ENCODE results near the gene LRRC8B. TPM values are rescaled to one million over a fixed set of nuclear protein-coding genes. Genes with fewer than 3 reads are reported as not detected.

LRRC8B gene
- total RNA-seq, 1 donor from 2014 or later = 6.4 TPM

DNA sequence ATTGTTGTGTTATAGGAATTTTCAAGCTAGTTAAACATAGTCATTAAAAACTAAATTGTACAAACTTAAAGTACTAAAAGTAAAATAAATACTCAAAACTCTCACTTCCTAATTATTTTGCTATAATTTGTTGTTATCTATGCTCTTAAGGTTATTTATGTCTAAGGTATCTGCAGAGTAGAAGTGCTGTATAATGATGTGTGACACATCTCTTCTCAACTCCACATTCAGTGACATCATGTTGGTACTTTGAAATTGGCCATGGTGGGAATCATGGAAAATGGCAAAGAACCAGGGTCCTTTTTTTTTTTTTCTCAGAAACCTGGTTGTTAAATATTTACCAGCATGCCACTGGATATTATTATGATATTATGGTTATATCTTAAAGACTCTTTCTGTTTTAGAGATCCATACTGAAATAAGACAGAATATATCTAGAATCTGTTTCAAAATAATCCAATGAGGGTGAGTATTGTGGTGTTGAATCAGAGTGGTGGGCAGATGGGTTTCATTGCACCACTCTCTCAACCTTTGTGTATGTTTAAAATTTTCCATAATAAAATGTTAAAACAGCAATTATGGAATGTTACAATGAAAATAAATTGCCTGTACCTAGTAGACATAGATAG is 22.4 kb downstream of the LRRC8B start:
- Histone ChIP-seq H3K27ac (ENCODE audit: low read depth, low read length) (peak overlapping the region; percentile 40), H3K36me3 (ENCODE audit: insufficient read depth, low read length) (no peaks in the 10 kb centered on the region), H3K4me1 (ENCODE audit: insufficient read depth, low read length) (peaks cover 22% of the 10 kb centered on the region), H4K20me1 (ENCODE audit: insufficient read depth, low read length) (no peaks in the 10 kb centered on the region), H3K4me3 (ENCODE audit: insufficient read depth, low read depth, low read length) (no peak overlapping the region), H3K9ac (ENCODE audit: low read length) (no peak overlapping the region), H3K79me2 (ENCODE audit: insufficient read depth, low read length) (no peaks in the 10 kb centered on the region), H3K27me3 (ENCODE audit: insufficient read depth, low read length) (no peaks in the 10 kb centered on the region), H2AFZ (ENCODE audit: low read depth, low read length) (no peak overlapping the region), H3K4me2 (ENCODE audit: low read length) (peak overlapping the region; percentile 21), H3K9me3 (ENCODE audit: insufficient read depth, low read depth, low read length) (no peaks in the 10 kb centered on the region)
- H3K27me3 Mint-ChIP-seq (ENCODE audit: low read depth, unreplicated experiment) = no peaks in the 10 kb centered on the region
- H3K27ac Mint-ChIP-seq (ENCODE audit: unreplicated experiment) = no peak overlapping the region
- no peak for DNase-seq (ENCODE audit: low read depth)
- TF ChIP-seq EZH2 (IDR thresholded peaks at IDR 0.05; ENCODE audit: insufficient read depth, low read length) = no peak
- TF ChIP-seq, protein P1, sequence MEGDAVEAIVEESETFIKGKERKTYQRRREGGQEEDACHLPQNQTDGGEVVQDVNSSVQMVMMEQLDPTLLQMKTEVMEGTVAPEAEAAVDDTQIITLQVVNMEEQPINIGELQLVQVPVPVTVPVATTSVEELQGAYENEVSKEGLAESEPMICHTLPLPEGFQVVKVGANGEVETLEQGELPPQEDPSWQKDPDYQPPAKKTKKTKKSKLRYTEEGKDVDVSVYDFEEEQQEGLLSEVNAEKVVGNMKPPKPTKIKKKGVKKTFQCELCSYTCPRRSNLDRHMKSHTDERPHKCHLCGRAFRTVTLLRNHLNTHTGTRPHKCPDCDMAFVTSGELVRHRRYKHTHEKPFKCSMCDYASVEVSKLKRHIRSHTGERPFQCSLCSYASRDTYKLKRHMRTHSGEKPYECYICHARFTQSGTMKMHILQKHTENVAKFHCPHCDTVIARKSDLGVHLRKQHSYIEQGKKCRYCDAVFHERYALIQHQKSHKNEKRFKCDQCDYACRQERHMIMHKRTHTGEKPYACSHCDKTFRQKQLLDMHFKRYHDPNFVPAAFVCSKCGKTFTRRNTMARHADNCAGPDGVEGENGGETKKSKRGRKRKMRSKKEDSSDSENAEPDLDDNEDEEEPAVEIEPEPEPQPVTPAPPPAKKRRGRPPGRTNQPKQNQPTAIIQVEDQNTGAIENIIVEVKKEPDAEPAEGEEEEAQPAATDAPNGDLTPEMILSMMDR (IDR thresholded peaks at IDR 0.05; ENCODE audit: insufficient read depth, low read depth, low read length) = no peak
- no peaks in the 10 kb centered on the region for H3K36me3 Mint-ChIP-seq (ENCODE audit: low read depth, unreplicated experiment)
- peaks cover 31% of the 10 kb centered on the region for H3K4me1 Mint-ChIP-seq (ENCODE audit: low read depth, unreplicated experiment)
- no peak overlapping the region for H3K4me3 Mint-ChIP-seq (ENCODE audit: unreplicated experiment)
- no peak for FAIRE-seq
- no peaks in the 10 kb centered on the region for H3K9me3 Mint-ChIP-seq (ENCODE audit: unreplicated experiment)

DNA sequence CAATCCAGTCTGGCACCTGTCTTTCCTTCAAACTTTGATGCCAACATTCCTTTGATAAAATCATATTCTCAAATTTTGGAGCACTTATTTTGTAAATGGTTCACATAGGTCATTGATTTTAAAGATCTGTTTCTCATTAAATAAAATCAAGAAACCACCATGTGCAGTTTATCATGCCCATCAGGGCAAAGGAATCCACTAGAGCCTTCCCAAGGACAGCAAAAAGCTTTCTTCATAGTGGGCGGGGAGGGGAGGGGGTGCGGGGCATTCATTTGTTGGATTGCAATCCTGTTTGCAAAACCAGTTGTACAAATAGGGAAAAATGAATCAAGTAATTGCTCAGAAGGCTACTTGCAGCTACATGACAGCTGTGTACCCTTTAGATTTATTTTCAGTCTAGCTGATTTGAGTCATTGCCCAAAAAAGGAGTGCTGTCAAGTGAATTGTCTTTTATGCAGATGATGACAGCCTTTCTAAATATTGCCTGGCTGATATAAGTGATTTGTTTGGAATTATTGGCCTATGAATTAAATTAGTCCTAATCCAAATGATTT is 23.0 kb downstream of the LRRC8B start:
- H3K27me3 ChIP-seq (ENCODE audit: insufficient read depth, low read length) = no peaks in the 10 kb centered on the region
- peak overlapping the region; percentile 21 for H3K4me2 ChIP-seq (ENCODE audit: low read length)
- FAIRE-seq (no peak), DNase-seq (ENCODE audit: low read depth) (peak; percentile 71)
- no peaks in the 10 kb centered on the region for H4K20me1 ChIP-seq (ENCODE audit: insufficient read depth, low read length)
- H3K4me1 ChIP-seq (ENCODE audit: insufficient read depth, low read length) = peaks cover 22% of the 10 kb centered on the region
- Mint-ChIP-seq H3K4me1 (ENCODE audit: low read depth, unreplicated experiment) (peaks cover 31% of the 10 kb centered on the region), H3K36me3 (ENCODE audit: low read depth, unreplicated experiment) (no peaks in the 10 kb centered on the region), H3K4me3 (ENCODE audit: unreplicated experiment) (no peak overlapping the region), H3K27me3 (ENCODE audit: low read depth, unreplicated experiment) (no peaks in the 10 kb centered on the region), H3K9me3 (ENCODE audit: unreplicated experiment) (no peaks in the 10 kb centered on the region), H3K27ac (ENCODE audit: unreplicated experiment) (no peak overlapping the region)
- H3K79me2 ChIP-seq (ENCODE audit: insufficient read depth, low read length) = no peaks in the 10 kb centered on the region
- TF ChIP-seq, protein P1 (IDR thresholded peaks at IDR 0.05; ENCODE audit: insufficient read depth, low read depth, low read length) = no peak
- TF ChIP-seq EZH2 (IDR thresholded peaks at IDR 0.05; ENCODE audit: insufficient read depth, low read length) = no peak
- H2AFZ ChIP-seq (ENCODE audit: low read depth, low read length) = no peak overlapping the region
- no peak overlapping the region for H3K9ac ChIP-seq (ENCODE audit: low read length)
- no peak overlapping the region for H3K4me3 ChIP-seq (ENCODE audit: insufficient read depth, low read depth, low read length)
- H3K36me3 ChIP-seq (ENCODE audit: insufficient read depth, low read length) = no peaks in the 10 kb centered on the region
- no peaks in the 10 kb centered on the region for H3K9me3 ChIP-seq (ENCODE audit: insufficient read depth, low read depth, low read length)
- peak overlapping the region; percentile 40 for H3K27ac ChIP-seq (ENCODE audit: low read depth, low read length)

Data from astrocyte (in vitro differentiated cells and primary cell).